ENCODE measurements around the gene ANKFN1.
"Not testable (repeated sequence)": the region's sequence is repeated elsewhere in the genome, so short reads cannot be mapped to it uniquely, and the experiment has no call there.

The ANKFN1 gene

DNA sequence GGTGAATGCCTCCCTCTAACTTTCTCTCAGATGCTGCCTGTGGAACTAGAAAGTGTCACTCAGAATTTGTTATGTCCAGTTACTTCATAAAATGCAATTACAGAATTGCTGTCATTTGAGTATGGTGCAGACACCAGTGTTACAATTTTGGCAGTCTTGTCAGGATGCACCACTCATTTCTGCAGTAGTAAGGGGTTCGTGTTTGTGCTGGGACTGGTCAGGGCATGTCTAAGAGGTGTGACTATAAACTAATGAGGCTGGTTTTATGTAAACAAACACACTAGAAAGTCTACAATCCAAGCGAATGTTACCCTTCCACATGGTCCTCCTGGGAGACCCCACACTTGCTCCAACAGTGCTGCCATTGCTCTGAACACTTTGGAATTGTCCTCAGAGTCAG is 206.2 kb downstream of the ANKFN1 start:
- DNase-seq: no peak

DNA sequence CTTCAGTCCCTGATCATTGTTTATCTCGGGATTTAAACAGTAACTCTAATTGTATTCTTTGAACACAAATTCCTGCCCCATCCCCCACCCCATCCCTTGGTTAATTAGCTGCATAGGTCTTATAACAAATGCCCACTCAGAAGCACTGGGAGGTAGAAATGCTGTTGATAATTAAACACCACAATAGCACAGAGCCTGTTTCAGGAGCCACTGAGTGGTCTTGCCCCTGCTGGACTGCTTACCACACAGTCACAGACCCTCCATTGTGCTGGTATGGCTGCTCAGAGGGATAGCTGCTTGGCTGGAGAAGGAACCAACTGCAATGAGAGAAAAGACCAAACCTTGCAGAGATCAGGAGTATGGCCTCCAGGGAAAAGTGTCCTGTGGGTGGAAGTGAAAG is 214.1 kb downstream of the ANKFN1 start:
- no peak for DNase-seq

DNA sequence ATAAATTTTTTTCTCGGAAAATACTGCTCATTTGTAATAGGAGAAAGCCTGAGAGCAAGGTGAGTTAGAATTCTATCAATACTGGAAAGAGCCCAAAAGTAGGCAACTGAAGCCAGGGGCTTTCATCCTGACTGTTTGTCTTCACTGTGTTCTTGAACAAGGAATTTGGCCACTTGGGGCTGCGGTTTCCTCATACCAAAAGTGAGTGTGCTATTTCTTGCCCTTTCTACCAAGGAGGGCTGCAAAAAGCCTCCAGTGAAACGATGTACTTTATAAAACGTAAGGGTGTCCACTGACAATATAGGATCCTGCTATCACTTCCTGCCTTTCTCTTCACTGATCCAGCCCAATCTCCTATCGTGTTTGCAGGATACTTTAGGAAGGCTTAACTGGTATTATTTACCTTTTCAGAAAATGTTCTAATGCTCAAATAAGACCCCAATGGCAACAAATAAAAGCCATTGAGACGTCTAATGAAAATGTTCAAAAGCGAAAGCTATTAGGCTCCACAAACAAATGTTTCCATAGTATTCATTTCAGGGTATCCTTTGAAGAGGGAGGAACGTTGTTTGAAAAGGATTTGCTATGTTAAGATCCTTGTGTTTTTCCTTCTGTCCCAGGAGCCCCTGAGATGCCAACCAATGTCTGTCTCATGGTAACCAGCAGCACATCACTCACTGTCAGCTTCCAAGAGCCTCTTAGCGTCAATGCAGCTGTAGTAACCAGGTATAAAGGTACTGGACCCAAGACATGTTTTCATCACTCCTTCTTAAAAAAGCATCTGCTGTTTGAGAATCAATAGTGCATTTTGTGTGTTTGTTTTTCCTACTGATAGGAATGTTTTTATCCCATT is 220.9 kb downstream of the ANKFN1 start:
- no peak for DNase-seq

DNA sequence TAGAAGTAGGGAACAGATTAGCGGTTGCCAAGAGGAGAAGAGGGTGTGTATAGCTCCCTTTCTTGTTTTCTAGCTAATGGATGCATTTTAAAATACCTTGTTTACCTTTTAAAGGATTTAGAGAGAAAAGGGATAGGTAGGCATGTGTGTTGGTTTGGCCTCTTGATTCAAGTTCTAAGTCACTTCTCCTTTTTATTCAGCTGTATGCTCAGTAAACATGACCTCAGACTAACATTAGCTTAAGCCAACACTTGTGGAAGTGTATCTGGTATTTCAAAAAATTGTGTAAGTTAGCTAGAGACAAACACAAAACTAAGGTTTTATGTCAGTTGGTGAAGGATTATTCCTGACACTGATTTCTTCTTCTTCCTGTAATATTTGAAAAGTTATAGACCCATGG is 236.1 kb downstream of the ANKFN1 start:
- no peak for DNase-seq

DNA sequence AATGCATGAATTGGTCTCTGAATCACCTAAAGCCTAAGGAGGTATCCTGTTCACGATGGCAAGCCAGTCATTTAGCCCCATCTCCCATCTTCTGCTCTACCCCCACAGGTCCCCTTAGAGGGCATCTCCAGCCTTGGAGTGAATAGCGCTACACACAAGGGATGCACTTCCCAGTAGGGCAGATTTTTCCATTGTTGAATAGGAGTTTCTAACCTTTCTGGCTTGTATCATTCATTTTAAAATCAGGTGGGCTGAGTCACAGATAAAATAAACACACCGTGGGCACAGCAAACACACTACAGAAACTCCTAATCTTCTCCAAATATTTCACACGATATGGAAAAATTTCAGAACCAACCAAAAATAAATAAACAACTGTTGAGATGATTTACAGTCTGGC is 239.0 kb downstream of the ANKFN1 start:
- DNase-seq: no peak

DNA sequence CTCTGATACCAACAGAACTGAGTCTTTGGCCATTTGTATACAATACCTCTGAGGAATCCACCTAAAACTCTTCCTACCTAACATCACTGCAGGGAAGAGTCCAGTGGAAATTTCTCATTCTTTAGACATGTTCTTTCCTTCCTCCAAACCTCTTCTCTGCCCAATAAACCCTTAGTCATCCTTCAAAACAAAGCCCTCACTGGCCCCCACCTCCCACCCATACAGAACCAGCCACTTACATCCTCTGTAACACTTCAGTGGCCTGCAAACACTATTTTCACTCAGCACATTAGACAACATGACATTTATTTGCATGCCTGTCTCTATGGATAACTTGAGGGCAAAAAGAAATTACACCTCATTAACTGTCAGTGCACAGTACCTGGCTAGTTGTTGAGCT is 239.9 kb downstream of the ANKFN1 start:
- DNase-seq: no peak

DNA sequence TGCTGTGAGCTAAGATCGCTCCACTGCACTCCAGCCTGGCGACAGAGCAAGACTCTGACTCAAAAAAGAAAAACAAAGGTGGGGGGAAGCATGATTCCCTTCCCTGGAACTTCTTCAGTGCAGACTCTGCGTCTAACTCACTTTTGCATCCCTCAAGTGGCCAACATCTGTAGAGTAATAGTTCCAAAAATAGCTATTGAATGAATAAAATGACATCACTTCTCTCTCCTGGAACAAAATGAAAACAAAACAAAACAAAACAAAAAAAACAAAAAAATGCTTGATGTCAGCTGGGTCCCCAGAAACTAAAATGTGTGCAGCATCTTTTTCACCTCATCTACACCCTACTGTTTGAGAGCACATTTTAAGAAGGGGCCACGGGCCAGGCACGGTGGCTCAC is 242.5 kb downstream of the ANKFN1 start:
- DNase-seq: no peak

DNA sequence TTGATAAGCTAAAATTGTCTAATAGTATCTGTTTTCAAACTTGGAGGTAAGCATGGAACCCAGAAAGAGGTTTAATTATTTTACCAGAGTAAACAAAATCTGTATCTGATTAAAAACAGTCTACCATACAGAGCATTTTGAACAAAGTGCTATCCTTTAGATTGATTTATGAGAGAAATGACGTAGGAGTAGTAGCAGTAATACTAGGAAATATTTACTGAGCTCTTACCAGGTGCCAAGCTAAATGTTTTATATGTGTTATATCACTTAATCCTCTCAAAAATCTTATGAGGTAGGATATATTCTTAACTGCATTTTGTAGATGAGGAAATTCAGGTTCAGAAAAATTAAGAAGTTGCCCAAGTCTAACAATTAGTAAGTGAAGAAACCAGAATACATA is 253.8 kb downstream of the ANKFN1 start:
- no peak for DNase-seq

DNA sequence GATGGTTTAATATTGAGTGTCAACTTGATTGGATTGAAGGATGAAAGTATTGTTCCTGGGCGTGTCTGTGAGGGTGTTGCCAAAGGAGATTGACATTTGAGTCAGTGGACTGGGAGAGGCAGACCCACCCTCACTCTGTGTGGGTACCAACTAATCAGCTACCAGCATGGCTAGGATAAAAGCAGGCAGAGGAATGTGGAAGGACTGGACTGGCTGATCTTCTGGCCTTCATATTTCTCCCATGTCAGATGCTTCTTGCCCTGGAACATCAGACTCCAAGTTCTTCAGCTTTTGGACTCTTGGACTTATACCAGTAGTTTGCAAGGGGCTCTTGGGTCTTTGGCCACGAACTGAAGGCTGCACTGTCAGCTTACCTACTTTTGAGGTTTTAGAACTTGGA is 259.1 kb downstream of the ANKFN1 start:
- DNase-seq: not testable (repeated sequence)

DNA sequence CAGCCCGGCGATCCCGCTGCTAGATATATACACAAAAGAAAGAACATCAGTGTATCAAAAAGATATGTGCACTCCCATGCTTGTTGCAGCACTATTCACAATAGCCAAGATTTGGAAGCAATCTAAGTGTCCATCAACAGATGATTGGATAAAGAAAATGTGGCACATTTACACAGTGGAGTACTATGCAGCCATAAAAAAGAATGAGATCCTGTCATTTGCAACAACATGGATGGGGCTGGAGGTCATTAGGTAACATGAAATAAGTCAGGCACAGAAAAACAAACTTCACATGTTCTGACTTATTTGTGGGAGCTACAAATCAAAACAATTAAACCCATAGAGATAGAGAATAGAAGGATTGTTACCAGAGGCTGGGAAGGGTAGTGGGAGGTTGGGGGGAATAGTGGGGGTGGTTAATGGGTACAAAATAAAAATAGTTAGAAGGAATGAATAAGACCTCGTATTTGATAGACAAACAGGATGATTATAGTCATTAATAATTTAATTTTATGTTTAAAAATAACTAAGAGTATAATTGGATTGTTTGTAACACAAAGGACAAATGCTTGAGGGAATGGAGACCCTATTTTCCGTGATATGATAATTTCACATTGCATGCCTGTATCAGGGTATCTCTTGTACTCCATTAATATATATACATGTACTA is 263.5 kb downstream of the ANKFN1 start:
- DNase-seq: no peak

DNA sequence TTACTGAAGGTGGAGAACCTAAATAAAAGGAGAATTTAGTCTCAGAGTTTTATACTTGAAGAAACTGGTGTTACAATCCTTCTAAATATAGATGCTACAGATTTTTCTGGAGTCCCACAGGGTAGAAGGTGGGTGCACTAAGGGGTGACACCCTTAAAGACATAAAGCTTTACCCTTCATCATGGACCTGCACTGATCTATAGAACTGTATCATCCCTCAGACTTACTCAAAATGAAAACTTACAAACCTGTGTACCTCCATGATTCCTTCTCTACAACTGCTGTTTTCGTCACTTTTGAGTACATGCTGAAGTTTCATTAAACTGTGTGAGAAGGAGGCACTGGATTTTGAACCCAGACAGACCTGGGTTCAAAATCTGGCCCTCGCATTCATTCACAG is 270.7 kb downstream of the ANKFN1 start:
- DNase-seq: no peak

DNA sequence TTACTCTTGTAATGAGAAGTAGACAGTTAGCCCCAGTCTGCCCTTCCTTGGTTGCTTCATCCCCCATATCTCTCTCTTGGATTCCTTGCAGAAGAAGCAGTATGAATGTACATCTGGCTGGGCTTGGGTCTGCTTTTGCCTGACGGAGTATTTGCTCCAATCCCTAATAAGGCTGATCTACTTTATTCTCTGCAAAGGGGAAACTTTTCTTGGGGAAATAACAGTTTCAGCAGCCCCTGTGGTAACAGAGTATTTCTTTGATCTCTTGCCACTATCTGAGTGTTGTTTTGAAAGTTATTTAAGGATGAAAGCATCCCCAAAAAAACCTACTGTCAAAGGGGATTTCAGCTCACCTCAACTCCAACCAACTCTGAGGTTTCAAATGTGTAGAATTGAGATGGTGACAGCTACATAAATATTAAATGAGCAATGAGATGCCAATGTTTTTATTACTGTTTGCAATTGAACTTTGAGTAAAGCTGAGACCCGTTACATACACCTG is 271.3 kb downstream of the ANKFN1 start:
- DNase-seq: no peak

DNA sequence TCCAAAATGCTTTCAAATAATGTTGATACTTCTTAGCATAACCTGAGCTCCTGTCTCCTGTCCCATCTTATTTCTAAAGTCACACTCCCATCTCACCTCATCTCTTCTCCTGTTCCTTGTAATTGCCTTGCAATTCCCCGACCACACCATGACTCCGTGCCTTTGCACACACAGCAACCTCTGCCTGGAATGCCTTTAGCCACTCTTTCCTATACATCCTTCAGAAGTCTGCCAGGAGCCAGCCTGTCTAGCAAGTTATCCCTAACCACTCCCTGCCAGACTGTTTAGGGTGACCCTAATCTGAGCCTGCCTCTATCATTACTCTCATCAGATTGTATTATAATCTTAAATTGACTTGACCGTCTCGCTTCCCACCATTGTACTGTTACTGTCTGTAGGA is 272.2 kb downstream of the ANKFN1 start:
- DNase-seq: no peak

DNA sequence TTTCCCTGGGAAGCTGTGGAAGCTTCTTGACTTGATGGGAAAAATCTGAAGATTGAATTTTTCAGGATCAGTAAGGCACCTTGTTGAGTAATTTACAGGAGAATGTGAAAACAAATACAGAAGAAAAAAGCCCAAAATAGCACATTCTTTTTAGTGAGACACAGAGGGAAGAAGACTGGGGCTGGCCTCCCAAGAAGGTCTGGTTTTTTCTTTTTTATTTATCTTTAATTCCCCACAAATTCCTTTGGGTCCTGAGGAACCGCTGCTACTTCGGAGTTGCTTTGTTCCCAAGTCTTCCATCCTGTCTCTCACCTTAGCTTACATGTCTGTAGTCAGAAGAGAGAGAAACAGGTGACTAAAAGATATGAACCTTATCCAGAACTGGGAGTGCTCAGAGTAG is 273.6 kb downstream of the ANKFN1 start:
- DNase-seq: no peak

DNA sequence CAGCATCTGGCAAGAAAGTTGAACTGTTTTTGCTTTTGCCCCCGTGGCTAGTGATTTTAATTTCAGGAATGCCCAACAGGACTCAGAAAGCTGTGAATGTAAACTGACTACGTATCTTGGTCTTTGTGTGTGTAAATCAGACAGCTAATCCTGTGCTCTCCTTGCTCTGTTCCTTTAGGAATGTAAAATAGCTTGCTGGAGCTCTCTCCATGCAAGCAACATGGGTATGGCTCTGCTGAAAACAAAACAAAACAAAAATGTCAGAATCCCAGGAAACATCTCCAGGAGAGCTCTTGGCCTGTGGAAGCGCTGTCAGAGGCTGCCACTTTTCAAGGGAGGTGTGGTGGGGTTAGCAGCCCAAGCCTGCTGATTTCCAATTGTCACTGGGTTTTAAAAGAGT is 278.5 kb downstream of the ANKFN1 start:
- DNase-seq: no peak

DNA sequence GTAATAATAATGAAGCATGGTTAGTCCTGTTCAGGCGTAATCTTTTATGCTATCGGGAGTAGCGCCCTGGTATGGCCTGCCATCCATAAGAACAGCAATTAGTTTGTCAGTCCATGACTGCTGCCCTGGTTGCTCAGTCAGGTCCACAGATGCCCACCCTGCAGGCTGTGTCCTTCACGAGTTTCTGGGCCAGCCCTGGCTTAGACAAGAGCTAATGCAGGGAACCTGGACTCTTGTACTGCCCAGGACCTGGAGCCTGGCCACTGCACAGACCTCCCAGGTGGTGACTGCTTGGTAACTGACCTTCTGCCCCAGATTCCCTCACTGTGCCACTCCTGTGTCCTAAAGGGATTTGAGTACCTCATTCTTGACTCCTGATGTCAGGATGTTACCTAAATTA is 279.2 kb downstream of the ANKFN1 start:
- no peak for DNase-seq

DNA sequence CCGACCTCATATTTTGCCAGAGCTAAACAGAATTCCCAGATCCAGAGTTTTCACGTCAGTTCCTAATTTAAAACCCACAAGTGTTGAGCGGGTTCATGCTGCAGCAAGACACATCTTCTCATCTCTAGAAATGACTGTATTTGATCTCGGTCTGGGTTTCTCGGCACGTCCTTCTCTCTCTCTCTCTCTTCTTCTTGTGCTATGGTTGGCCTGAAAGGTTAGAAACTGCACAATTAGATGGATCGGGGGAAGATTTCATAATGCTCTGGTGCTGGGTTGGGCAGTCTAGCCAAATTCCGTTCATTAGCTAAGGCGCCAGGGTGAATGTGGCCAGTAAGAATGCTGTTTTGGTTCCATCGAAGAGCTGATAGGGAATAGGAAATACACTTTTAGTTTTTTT is 281.3 kb downstream of the ANKFN1 start:
- DNase-seq: no peak

DNA sequence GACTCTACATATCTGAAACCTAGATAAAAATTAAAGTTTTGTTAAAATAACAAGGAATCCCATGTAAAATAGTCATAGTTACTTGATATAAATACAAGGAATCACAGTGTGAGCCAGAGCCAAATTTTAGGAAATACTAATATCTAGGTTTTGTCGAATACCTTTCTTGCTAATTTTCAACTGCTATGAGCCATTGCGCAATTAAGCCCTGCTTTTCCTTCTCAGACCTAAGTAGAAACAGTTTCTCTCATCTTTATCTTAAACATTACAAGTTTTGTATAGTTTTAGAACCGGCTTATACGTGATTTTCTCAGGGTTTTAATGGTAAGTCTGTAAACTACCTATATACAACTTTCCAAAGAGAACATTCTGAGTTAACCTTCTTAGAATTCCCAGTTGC is 282.9 kb downstream of the ANKFN1 start:
- no peak for DNase-seq

DNA sequence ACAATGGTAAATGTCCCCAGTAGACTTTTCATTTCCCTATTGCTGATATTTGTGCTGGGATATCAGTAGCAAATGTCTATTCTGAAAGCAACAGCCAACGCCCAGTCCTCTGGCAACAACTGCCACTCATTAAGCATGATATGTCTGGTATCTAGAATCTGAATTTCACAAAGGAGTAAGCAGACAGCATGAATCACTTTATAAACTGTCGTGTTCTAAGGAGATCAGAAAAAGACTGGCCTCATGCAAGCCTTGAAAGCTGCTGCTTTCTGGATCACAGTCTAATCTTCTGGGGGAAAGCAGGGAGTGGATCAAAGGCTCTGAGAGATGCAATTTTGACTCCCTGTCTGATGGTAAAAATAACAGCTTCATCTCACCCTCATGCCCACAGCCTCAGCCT is 287.1 kb downstream of the ANKFN1 start:
- no peak for DNase-seq

DNA sequence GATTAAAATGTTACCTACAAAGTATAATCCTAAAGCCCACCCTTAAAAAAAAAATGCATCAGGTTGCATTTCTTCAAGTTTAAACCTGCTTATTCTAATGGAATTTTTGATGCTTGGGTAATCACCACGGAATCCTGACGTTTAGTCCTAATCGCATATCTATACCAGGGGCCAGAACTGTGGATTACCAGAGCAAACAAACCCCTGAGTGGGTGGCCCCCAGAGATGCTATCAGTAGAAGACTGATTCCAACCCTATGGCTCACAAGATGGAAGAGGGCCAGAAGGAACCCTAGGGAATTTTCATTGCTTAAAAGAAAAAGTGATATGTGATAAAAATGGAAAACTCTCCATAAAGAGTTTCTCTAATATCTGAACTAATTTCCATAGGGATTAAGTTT is 288.0 kb downstream of the ANKFN1 start:
- DNase-seq: no peak

DNA sequence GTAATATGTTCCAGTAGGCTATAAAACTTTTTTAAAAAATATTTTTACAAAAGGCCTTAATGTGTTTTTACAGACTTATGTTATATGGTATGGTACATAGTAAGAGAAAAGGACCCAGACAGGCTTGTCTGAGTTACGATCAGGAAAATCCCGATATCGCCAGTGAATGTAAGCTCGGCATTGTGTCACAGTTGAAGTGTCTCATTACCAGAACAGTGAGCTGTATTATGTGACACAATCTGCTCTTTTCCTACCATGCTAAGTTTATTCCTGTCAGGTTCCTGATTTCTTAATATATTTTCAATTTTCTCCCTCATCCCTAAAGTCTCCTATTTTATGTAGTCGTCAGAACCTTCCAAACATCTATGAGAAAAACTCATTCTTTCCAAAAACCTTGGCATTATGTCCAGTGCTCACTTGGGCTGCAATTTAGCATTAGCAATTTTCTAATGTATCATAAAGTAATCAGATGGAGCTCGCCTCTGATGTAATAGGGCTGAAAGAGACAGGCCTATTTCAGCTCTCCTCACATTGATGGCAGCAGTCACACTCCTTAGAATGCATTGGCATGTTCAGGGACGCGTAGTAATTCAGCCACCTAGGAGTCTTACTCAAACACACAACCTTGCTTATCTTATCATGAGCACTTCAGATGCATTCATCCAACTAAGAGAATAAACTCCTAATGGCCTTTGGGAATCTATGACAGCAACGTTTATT is 292.6 kb downstream of the ANKFN1 start:
- DNase-seq: no peak

DNA sequence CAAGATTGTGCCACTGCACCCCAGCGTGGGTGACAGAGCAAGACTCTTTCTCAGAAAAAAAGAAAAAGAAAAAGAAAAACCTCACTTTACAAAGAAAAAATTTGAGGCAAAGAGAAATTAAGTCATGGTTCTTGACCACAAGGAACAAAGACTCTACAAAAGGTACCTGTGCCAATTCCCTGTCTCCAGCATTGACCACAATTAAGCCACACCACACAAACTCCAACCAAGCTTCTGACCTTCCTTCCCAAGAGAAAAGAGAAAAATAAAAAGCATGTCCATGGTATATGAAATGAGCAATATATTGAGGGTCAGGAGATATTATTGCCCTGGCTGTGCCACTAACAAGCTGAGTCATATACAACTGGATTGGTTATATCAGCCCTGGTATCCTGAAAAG is 293.9 kb downstream of the ANKFN1 start:
- no peak for DNase-seq

DNA sequence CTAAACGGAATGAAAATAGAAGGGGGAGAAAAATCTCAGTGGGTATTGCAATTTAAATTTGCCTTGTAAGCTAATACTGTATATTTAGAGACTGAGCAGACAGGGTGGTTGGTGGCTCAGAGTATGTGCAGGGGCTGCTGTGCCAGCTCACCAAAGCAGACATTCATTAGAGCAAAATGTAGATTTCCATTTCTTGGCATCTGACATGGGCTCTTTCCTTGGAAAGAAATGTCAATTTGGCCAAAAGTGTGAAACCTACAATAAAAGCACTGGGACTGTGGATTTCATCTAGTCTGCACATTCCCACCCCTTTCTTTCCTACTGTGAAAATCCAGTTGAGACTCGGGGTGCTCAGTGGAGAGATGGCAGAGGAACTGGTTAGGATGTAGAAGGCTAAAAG is 295.1 kb downstream of the ANKFN1 start:
- DNase-seq: no peak

DNA sequence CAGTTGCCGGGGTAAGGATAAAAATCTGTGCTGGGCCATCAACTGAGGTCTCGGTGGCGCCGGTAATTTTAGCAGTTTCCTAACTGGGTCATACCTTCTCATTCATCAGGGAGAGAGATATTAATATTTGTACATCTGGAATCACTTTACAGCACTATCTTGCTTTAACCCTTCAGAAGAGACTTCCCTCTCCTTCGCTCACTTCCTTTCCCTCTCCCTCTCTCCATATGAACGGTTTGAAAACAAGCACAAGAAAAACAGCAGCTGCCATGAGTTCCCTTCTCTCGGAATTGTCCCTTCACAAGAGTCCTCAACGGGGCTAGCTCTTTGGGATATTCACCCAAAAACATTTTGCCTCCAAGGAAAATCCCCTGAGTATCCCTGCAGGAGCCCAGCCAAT is 295.9 kb downstream of the ANKFN1 start:
- no peak for DNase-seq

All from activated CD4-positive, alpha-beta T cell treated with anti-CD3 and anti-CD28 coated beads, Interleukin-2, amount 50 U/mL, for 16 hours (primary cell).